Testis (tissue), 3 donors: ENCODE measurements around the gene ZFPM1. TPM values are rescaled to one million over a fixed set of nuclear protein-coding genes. Genes with fewer than 3 reads are reported as not detected.

Source experiments
- DNase-seq: peaks from one replicate; pipeline ENCODE4 v3.0.0-alpha.2; 2019
- H3K27ac ChIP-seq, 2 donors: fragments of 200-600 bp; sonication (generic); one replicate each; pipeline ENCODE4 v1.5.1; 2019
- H3K27me3 ChIP-seq: fragments of 200-600 bp; sonication (generic); one replicate; pipeline ENCODE4 v1.5.1; 2019
- H3K36me3 ChIP-seq: fragments of 200-600 bp; sonication (generic); one replicate; pipeline ENCODE4 v1.5.1; 2017; ENCODE audit warnings: low read depth; ENCODE audit errors: missing control alignments
- H3K4me1 ChIP-seq: fragments of 200-600 bp; sonication (generic); one replicate; pipeline ENCODE4 v1.5.1; 2019
- H3K4me3 ChIP-seq, 2 donors: fragments of 200-600 bp; sonication (generic); one replicate each; pipeline ENCODE4 v1.5.1; 2017 to 2019
- H3K9me3 ChIP-seq: fragments of 200-600 bp; sonication (generic); one replicate; pipeline ENCODE4 v1.5.1; 2017
- CTCF ChIP-seq, 3 experiments: fragments of 450-650 bp in 2 of 3; fragments of 200-600 bp in 1 of 3; sonication (generic) in 1 of 3; IDR thresholded peaks; one replicate each; pipeline ENCODE4 v1.5.1; 2016 to 2019; ENCODE audit warnings: antibody characterized with exemption in 3 of 3, mild to moderate bottlenecking in 2 of 3, moderate library complexity in 1 of 3
- POLR2A ChIP-seq: fragments of 450-650 bp; IDR thresholded peaks from one replicate; pipeline ENCODE4 v1.6.1; 2017; ENCODE audit warnings: antibody characterized with exemption, mild to moderate bottlenecking, moderate library complexity
- WGBS, 2 donors: methylation state at CpG; one replicate each; pipeline ENCODE4 v1.1.5; 2018; 5-methylcytosine and 5-hydroxymethylcytosine counted together
- intact Hi-C: fragments of 100-400 bp; cut with DNase I; formaldehyde crosslinking; loops from one replicate; pipeline ENCODE4 v1.15.1; 2023; ENCODE audit warnings: low total_unique reads
- polyA plus RNA-seq: library from polyadenylated mRNA; stranded (reverse); fragments of 350-450 nt; fragmentation: Illumina TruSeq; extraction: RNeasy Lipid Tissue Mini Kit (QIAGEN cat#74804); gene quantifications from one replicate; pipeline ENCODE4 v1.2.3, GENCODE V29; 2014; ENCODE audit warnings: low read depth, low replicate concordance; ENCODE audit not compliant: insufficient read depth
- total RNA-seq, 2 donors: library from RNA; depleted of rRNA; stranded (reverse); fragments of >200 nt; gene quantifications; one replicate each; pipeline ENCODE4 v1.2.3, GENCODE V29; 2016

The ZFPM1 gene
- total and polyA plus RNA-seq, 3 donors from 2014 or later, result 12.8 to 25.1 (median 23.9) TPM

GRCh38 chr16:88471115-88471514 lies 18.0 kb downstream of the ZFPM1 start:
- DNase-seq, result no peak
- H3K27me3 ChIP-seq, result no peaks in the 10 kb centered on the region
- no peaks in the 10 kb centered on the region for H3K9me3 ChIP-seq
- no peaks in the 10 kb centered on the region for H3K36me3 ChIP-seq
- TF ChIP-seq CTCF (IDR thresholded peaks at IDR 0.05) (no peak), POLR2A (no peak)
- H3K4me1 ChIP-seq, result peaks cover 28% of the 10 kb centered on the region
- H3K4me3 ChIP-seq, result no peak overlapping the region
- 86 to 90% methylated on average over 6 to 17 of the region's 17 CpGs for WGBS, 2 donors
- H3K27ac ChIP-seq, result no peak overlapping the region
- intact Hi-C loops, result no loop called here

GRCh38 chr16:88471575-88471974 lies 18.5 kb downstream of the ZFPM1 start:
- Histone ChIP-seq H3K27me3 (no peaks in the 10 kb centered on the region), H3K36me3 (no peaks in the 10 kb centered on the region), H3K27ac (no peak overlapping the region), H3K9me3 (no peaks in the 10 kb centered on the region), H3K4me1 (peaks cover 24% of the 10 kb centered on the region), H3K4me3 (no peak overlapping the region)
- no peak for DNase-seq
- intact Hi-C loops, result no loop called here
- WGBS, 2 donors, result 72 to 75% methylated on average over 7 to 15 of the region's 16 CpGs
- TF ChIP-seq CTCF (IDR thresholded peaks at IDR 0.05) (no peak), POLR2A (no peak)

DNA sequence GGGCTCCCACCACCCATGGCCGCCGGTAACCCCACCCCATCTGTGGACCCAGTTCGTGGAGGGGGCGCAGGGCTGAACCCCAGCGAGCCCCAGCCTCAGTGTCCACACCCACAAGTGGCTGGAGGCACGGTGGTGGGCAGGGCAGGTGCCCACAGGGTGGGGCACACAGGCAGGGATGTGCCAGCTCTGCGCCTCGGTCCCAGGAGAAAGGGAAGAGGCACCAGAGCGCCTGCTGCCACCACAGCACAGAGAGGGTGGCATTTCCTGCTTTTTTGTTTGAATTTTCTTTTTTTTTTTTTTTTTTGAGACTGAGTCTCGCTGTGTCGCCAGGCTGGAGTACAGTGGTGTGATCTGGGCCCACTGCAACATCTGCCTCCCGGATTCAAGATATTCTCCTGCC lies 19.0 kb downstream of the ZFPM1 start:
- DNase-seq, result no peak
- 72 to 81% methylated on average over 6 to 10 of the region's 12 CpGs for WGBS, 2 donors
- no peaks in the 10 kb centered on the region for H3K27me3 ChIP-seq

GRCh38 chr16:88472637-88473205 lies 19.6 kb downstream of the ZFPM1 start:
- WGBS, 2 donors, result 83 to 92% methylated on average over 7 to 11 of the region's 22 CpGs
- DNase-seq, result no peak

More for the DNA sequence above, 19.0 kb downstream of the ZFPM1 start:
- no peak for TF ChIP-seq POLR2A
- no peak for TF ChIP-seq CTCF (IDR thresholded peaks at IDR 0.05)
- no peaks in the 10 kb centered on the region for H3K9me3 ChIP-seq
- H3K4me3 ChIP-seq, result no peak overlapping the region
- no peaks in the 10 kb centered on the region for H3K36me3 ChIP-seq
- peaks cover 20% of the 10 kb centered on the region for H3K4me1 ChIP-seq
- H3K27ac ChIP-seq, result no peak overlapping the region
- intact Hi-C loops, result no loop called here

More at GRCh38 chr16:88472637-88473205, 19.6 kb downstream of the ZFPM1 start:
- H3K9me3 ChIP-seq, result no peaks in the 10 kb centered on the region
- H3K36me3 ChIP-seq, result no peaks in the 10 kb centered on the region
- no peak overlapping the region for H3K4me3 ChIP-seq
- intact Hi-C loops, result no loop called here
- H3K4me1 ChIP-seq, result peaks cover 20% of the 10 kb centered on the region
- H3K27me3 ChIP-seq, result no peaks in the 10 kb centered on the region
- H3K27ac ChIP-seq, result no peak overlapping the region
- TF ChIP-seq POLR2A (no peak), CTCF (IDR thresholded peaks at IDR 0.05) (no peak)
